Suppressor macrophage (primary cell): ENCODE results near the gene EIF3K.
"Not testable (repeated sequence)": the region's sequence is repeated elsewhere in the genome, so short reads cannot be mapped to it uniquely, and the experiment has no call there.

Source experiments
- DNase-seq, 4 experiments: peaks; one replicate each; pipeline ENCODE4 v3.0.0-alpha.2; 2020 to 2022

Gene EIF3K

DNA sequence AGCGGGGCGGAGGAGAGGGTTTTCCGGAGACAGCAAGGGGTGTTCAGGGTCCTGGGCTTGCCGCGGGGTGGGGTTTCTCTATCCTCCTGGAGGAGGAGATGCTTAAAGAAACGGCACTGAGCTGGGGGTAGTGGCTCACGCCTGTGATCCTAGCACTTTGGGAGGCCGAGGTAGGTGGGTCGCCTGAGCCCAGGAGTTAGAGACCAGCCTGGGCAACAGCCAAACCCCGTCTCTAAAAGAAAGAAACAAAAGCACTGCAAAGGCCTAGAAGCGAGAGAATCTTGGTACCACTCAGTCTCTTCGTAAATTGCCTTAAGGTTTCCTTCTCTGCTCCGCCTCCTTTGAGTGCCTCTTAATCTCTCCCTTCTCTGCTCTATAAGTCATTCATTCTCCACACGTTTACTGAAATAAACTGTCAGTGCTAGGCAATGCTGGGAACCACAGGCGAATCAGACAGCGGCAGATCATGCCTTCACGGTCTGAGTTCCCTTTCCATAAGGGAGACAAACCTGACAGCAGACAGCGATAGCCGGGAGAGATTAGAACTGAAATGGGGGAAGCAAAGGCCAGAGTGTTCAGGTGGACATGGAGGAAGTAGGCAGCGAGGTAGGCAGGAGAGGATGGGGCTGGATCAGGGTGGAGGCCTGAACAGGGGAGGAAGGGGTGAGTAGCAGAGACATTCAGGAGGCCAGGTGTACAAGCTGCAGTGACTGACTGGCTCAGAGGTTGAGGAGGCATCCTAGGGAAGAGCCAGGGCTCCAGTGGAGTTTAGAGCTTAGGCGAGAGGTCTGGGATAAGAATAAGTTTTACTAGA, 580 bp downstream of the EIF3K start:
- peak in 3 of 4 experiments; percentile 11 to 23 (median 12) for DNase-seq

GRCh38 chr19:38624822-38625221, 5.8 kb downstream of the EIF3K start:
- DNase-seq = no peak

GRCh38 chr19:38626401-38626800, 7.4 kb downstream of the EIF3K start:
- DNase-seq = no peak

- no peak for DNase-seq
Observed at GRCh38 chr19:38629568-38629967, 10.6 kb downstream of the EIF3K start.

- DNase-seq = not testable (repeated sequence)
Observed at GRCh38 chr19:38631301-38631700, 12.3 kb downstream of the EIF3K start.

- not testable (repeated sequence) for DNase-seq
Observed at GRCh38 chr19:38631811-38632475, 13.0 kb downstream of the EIF3K start.

GRCh38 chr19:38632476-38633213, 13.7 kb downstream of the EIF3K start:
- DNase-seq = no peak

- DNase-seq = peak; percentile 78 to 89 (median 84)
Observed at GRCh38 chr19:38634757-38635482, 15.9 kb downstream of the EIF3K start.

DNA sequence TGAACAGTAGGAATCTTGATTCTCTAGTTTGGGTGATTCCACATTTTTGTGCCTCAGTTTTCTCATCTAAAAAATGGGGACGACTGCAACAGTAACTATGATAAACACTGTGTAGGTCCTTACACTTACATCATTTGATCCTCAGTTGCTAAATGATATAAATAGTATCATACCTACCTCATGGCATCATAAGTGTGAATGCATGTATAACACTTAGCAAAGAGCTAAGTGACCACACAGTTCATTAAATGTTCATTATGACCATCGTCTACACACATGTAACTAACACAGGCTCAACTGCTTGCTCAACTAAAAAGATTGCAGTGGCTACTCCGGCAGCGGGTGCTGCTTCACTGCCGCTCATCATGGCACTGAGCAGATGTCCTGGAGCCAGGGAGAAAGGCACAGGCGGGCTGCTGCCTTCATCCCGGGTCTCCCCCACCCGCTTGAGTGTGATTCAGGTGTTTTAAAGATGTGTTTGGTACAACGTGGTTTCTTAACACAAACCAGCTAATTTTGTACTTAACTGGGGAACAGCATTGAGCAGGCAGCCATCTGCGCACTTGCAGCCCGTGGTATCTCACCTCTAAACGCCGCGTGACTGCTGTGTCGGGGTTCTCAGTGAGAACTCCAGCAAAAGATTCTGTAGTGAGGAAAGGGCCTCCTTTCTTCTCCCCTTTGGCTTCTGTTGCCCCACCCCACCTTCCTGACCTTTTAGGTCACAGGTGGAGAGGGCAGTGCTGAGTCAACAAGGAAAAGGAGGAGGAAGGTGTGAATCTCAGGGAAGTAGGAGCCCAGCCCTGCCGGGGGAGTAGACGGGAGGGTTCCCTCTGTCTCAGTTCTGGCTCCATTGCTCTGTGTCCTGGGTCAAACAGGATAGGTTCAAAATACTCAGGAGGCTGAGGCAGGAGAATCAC, 16.8 kb downstream of the EIF3K start:
- no peak for DNase-seq

DNA sequence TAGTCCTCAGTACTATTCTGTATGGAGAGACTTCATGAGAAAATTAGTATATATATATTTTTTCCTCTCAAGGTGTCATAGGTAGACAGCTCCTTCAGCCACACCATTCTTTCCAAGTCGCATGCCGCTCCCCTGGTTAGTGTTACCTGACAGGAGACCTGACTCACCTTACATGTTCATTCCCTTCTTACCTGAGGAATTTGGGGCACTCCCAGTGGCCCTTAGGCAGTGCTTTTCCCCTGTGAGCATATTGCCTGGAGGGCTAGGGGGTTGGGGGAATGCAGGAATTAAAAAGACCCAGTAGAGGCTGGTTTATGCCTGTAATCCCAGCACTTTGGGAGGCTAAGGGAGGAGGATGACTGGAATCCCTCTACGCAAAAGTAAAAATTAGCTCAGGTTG, 19.5 kb downstream of the EIF3K start:
- no peak for DNase-seq

- no peak for DNase-seq
Observed at GRCh38 chr19:38639679-38640078, 20.7 kb downstream of the EIF3K start.

- DNase-seq = no peak
Observed at GRCh38 chr19:38640368-38640767, 21.4 kb downstream of the EIF3K start.

GRCh38 chr19:38642176-38642575, 23.2 kb downstream of the EIF3K start:
- no peak for DNase-seq

DNA sequence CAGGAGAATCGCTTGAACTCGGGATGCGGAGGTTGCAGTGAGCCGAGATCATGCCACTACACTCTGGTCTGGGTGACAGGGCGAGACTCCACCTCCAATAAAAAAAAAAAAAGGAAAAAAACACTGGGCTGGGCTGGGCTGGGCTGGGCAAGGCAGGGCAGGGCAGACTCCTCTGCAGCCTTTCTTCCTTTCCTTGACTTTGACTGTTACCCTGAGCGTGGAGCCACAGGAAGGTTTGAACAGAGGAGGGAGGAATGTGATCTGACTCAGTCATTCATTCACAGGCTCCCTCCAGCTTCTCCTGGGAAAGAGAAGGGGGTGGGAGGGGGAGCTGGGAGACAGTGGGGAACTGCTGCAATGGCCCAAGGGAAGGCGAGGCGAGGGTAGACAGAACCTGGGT, 25.7 kb downstream of the EIF3K start:
- DNase-seq = no peak

DNA sequence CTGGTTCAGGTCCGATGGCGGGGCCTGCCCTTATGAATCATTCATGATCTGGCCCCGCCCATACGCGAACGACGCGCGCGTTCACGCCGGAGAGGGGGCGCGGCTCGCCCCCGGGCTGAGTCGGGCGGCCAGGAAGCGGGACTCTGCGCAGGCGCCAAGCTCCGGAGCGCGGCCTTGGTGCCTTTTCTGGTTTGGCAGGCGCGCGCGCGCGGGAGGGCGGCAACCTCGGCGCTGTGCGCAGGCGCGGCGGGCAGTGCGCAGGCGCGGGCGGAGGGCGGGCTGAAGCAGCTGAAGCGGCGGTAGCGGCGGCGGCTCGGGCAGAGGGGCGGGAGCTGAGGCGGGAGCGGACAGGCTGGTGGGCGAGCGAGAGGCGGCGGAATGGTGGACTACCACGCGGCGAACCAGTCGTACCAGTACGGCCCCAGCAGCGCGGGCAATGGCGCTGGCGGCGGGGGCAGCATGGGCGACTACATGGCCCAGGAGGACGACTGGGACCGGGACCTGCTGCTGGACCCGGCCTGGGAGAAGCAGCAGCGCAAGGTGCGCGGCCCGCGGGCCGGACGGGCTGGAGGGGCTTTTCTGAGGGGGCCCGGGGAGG, 28.5 kb downstream of the EIF3K start, which contains the start of gene ACTN4:
Gene ACTN4 (plus strand): TSS at position 282 of the 598 bp plus-strand sequence. CDS start 97 bp downstream, at position 379.
- peak; percentile 98 to 100 (median 100) for DNase-seq

- DNase-seq = no peak
Observed at GRCh38 chr19:38647966-38648768, 29.2 kb downstream of the EIF3K start.

DNA sequence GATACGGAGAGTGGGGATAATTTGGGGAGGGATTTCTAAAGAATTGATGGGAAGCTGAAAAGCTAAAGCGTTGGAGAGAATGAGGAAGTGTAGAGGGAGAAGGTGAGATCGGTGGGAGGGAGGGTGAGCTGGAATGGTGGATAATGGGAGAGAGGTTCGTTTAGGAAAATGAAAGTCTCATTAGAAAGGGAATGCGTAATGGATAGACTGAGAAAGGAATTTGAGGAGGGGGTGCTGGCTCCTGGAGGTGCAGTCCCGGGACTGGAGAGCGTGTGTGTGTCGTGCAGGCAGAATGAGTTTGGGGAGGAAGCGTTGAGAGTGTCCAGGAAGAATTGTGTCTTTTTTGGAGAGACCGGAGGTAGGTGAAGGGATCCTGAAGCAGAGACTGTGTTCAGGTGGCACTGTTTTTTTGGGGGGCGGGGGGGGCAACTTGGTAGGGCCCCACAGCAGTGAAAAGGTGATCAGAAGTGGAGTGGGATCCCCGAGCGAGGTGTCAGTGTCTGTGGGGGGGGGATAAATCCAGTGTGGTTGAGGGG, 29.8 kb downstream of the EIF3K start:
- DNase-seq = no peak

DNA sequence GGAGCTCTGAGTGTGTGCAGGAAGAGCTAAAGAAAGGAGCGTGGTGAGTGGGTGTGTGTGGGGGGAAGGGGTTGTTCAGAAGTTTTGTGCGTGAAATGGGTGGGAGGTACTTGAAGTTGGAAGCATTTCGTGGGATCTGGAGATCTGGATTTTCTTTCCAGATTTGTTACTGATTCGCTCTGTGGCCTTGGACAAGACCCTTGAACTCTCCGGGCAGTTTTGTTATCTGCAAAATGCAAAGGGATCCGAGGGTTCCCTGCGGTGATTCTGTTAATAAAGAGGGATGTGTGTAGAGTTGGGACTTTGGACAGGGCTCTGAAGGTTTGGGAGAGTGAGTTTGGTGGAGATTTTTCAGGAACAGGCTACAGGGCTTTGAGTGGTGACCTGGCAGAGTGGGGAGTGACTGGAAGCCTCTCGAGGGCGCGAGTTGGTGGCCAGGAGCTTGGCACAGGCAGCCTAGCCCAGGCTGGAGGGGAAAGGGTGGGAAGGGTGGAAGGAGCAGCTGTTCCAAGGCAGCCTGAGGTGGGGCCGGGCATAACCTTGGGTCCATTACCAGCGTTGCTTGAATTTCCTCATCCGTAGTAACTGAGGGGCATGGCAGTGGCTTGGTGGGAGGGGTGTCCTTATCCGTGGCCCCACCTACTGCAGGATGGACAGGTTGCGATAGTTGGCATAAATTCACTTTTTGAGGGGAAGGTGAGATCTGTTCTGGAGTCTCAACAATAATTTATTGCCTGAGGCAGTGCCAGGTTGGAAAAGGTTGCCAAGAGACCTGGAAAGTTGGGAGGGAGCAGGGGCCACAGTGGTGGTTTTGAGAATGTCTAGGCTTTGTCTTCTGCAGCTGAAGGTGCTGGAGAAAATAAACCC, 30.6 kb downstream of the EIF3K start:
- peak in 1 of 4 experiments; percentile 29 for DNase-seq
